GM18508 (cell line): ENCODE results near the gene TECPR1.

Experiments
- ATAC-seq: cut with Tn5 transposase; IDR thresholded peaks from one replicate; pipeline ENCODE4 v1.9.1; 2021; ENCODE audit warnings: moderate number of reproducible peaks; ENCODE audit not compliant: insufficient read depth, unreplicated experiment

Gene TECPR1

GRCh38 chr7:98196706-98197605 lies 55.1 kb downstream of the TECPR1 start:
- no peak for ATAC-seq

- ATAC-seq = no peak
Measured at GRCh38 chr7:98194672-98195457, 57.2 kb downstream of the TECPR1 start.

DNA sequence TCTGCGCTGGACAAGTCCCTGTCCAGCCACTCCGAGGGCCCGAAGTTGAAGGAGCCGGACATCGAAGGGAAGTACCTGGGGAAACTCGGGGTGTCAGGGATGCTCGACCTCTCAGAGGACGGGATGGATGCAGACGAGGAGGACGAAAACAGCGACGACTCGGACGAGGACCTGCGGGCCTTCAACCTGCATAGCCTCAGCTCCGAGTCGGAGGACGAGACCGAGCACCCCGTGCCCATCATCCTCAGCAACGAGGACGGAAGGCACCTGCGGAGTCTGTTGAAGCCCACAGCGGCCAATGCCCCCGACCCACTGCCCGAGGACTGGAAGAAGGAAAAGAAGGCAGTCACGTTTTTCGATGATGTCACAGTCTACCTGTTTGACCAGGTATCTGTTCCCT lies 57.8 kb downstream of the TECPR1 start:
- ATAC-seq = no peak

DNA sequence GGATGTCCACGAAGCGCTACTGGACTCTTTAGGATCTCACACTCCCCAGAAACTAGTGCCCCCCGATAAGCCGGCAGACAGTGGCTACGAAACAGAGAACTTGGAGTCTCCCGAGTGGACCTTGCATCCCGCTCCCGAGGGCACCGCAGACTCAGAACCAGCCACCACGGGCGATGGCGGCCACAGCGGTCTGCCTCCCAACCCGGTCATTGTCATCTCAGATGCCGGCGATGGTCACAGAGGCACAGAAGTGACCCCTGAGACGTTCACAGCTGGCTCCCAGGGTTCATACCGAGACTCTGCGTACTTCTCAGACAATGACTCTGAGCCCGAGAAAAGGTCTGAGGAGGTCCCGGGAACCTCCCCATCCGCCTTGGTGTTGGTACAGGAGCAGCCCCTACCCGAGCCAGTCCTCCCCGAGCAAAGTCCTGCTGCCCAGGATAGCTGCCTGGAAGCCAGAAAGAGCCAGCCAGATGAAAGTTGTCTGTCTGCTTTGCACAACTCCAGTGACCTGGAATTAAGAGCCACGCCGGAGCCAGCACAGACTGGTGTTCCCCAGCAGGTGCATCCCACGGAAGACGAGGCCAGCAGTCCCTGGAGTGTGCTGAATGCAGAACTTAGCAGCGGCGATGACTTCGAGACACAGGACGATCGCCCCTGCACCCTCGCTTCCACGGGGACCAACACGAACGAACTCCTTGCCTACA lies 58.4 kb downstream of the TECPR1 start:
- ATAC-seq = no peak

DNA sequence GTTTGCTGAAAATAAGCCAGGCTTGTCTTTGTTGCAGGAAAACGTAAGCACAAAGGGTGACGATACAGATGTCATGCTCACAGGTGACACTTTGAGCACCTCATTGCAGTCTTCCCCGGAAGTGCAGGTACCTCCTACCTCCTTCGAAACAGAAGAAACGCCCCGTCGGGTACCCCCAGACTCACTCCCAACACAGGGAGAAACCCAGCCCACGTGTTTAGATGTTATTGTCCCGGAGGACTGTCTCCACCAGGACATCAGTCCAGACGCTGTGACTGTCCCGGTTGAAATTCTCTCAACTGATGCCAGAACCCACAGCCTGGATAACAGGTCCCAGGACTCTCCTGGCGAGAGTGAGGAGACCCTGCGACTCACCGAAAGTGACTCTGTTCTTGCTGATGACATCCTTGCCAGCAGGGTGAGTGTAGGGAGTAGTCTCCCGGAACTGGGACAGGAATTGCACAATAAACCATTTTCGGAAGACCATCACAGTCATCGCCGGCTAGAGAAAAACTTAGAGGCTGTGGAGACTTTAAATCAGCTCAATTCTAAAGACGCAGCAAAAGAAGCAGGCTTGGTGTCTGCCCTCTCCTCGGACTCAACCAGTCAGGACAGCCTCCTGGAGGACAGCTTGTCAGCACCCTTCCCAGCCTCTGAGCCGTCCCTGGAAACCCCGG lies 59.1 kb downstream of the TECPR1 start:
- no peak for ATAC-seq

DNA sequence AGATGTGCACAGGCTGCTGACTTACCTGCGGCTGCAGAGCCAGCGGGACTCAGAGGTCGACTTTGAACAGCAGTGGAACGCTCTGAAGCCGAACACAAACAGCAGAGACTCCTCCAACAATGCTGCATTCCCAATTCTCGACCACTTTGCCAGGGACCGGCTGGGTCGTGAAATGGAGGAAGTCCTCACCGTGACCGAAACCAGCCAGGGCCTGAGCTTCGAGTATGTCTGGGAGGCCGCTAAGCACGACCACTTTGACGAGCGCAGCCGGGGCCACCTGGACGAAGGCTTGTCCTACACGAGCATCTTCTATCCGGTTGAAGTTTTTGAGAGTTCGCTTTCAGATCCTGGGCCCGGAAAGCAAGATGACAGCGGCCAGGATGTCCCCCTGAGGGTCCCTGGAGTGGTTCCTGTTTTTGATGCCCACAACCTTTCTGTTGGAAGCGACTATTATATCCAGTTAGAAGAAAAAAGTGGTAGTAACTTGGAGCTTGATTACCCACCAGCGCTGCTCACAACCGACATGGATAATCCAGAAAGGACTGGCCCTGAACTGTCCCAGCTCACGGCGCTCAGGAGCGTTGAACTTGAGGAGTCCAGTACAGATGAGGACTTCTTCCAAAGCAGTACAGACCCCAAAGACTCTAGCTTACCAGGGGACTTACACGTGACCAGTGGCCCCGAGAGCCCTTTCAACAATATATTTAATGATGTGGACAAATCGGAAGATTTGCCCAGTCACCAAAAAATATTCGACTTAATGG lies 60.2 kb downstream of the TECPR1 start:
- no peak for ATAC-seq

DNA sequence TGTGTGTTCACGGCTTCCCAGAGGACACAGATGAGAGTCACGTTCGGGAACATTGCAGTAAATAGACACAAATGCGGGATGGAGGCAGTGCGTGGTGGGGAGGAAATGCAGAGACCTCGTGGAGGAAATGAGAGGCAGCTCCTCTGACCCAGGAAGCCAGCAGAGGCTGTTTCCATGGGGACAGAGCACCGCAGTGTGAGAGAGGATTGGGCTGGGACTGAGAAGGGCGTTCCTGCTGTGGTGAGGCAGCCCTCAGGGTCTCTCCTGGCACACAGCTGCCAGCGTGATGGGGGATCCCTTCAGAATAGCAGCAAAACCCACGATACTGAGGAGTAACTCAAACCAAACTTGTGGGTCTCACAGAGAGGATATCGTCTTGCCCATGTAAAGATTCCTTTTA lies 62.5 kb downstream of the TECPR1 start:
- no peak for ATAC-seq

- no peak for ATAC-seq
Measured at GRCh38 chr7:98187138-98187502, 64.9 kb downstream of the TECPR1 start.

DNA sequence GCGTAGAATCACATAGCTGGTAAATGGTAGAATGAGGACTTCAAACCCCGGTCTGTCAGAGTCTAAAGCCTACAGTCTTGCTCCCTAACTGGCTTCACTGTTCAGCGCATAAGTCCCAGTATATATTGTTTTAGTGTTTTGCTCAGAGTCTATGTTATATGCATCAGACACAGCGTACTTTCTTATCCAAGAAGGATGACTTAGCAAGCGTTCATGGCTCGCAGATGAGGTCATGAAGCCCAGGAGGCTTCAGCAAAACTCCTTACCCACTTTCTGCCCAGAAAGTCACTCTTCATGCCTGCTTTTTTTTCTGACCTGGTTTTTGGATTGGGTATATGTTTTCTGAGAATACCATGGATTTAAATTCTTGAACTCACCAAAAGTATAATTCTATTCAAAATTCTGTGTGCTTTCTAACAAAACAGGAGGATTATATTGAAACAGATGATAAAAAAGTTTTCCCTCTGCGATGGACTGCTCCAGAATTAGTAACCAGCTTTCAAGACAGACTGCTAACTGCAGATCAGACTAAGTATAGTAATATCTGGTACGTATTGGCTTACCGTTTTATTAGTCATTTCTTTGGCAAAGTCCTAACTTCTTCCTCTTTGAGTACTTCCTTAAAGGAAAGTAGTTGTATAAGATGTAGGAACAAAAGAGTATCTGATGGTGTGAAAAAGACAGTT lies 65.4 kb downstream of the TECPR1 start:
- ATAC-seq = no peak

DNA sequence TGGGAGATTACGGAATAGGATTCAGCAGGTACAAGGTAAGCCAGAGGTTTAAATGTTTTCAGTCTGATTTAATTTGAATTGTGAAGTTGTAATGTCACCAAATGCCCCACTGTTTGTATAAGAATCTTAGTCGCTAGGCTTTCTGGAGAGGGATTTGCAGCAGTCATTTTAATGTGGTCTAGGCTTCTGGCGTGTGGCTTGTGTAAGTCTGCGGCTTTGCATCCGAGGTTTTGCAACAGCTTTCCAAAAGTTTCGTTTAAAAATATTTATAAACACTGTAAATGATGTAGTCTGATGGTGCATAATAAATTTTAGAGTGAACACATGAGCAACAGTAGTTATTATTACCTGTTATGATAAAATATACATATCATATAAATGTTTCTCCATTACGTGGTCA lies 66.9 kb downstream of the TECPR1 start:
- no peak for ATAC-seq

- no peak for ATAC-seq
Measured at GRCh38 chr7:98180751-98181150, 71.3 kb downstream of the TECPR1 start.

- ATAC-seq = no peak
Measured at GRCh38 chr7:98178762-98179490, 73.1 kb downstream of the TECPR1 start.

DNA sequence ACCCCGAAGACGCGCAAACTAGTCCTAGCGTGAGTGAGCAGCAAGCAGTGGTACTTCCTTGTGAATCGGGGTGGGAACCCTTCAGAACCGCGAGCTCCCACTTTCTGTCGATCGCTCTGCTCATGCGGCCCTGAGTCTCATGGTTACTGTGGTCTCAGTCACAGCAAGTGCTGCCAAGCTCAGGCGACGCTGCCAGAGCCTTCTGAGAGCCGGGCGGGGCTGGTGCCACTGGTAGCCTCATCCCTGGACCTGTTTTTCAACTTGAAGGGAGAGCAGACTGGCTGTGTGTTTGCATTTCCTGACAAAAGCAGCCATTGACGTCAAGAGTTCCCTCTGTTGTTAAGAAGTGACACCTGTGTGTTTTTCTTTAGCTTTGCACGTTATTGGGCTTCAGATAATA lies 73.7 kb downstream of the TECPR1 start:
- ATAC-seq = no peak

- ATAC-seq = no peak
Measured at GRCh38 chr7:98177553-98177952, 74.5 kb downstream of the TECPR1 start.

DNA sequence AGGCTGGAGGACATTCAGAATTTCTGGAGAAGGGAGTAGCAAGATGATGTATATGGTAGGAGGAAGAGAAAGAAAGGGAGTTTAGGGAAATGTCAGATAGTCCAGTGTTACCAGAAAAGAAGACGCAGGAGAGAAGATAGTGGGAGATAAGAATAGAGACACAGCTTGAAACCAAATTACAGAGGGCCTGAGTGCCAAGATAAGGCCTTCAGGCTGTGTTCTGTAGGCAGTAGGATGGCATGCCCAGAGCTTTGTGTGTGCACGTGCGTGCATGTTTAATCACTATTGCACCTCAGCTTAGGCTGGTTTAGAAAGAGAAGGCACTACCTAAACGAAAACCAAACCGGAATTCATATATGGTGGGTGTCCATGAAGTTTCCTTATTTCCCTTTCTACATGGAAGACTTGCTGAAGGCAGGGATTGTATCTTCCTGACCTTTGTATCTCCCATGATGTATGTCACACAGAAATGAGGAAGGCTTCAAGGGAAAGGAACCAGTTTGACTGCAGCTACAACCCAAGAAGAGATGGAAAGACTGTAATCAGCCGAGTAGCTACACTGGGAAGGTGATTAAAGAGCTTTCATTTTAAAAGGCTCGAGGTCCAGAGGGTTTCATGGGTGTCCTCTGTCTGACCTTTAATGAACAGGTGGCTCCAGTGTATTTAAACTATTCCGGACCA lies 76.6 kb downstream of the TECPR1 start:
- ATAC-seq = no peak

DNA sequence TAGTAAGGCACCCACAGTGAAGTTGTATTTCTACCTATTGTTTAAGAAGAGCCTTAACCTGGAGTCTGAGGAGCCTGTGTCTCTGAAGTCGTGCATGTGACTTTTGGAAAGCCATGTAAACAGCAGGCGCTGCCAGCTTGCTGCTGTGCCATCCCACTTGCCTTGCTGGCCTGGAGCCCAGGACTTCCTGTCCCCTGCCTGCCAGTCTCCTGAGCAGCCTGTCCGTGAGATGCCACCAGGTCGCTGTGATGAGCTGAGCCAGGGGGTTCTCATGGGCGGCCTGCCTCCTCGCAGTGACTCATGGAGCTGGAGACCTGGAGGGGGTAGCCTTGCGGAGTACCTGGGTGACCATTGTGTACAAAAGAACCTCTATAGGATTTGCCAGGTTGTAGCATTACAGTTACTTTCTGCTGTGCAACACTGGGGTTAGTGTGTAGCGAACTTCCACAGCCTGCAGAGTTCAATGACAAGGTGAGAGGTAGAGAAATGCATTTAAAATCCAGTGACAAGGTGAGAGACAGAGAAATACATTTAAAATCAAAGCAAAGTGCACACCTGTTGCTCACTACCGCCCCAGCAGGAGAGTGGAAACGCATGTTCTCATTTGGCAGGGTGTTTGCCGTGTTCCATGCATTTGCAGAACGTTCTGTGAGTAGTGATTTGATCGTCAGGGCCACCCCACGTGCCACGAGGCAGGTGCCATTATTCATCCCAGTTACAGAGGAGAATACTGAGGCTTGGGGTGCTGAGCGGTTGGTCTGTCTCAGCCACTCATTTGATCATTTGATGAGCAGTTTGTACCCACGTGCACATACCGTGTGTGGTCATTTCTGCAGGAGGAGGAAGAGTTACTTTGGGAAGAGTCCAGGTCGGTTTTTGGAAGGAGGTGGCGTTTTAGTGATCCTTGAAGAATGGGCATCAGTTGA lies 77.4 kb downstream of the TECPR1 start:
- ATAC-seq = no peak

- no peak for ATAC-seq
Measured at GRCh38 chr7:98171449-98171848, 80.6 kb downstream of the TECPR1 start.
